Natural killer cell (primary cell): Measurements from ENCODE around the gene LCN1. TPM values are rescaled to one million over a fixed set of nuclear protein-coding genes. Genes with fewer than 3 reads are reported as not detected.

ENCODE experiments used
- ATAC-seq, 3 donors: fragments of 150-1000 bp in 2 of 3; fragments of 200-7000 bp in 1 of 3; cut with Tn5 transposase; 1 replicate in 1 of 3; 2 replicates in 2 of 3; pipeline ENCODE4 v1.10.0; 2021; ENCODE audit warnings: mild to moderate bottlenecking in 2 of 3, moderate library complexity in 2 of 3
- DNase-seq, 2 donors: peaks; one replicate each; pipeline versions ENCODE4 v3.0.0 to v3.0.0-alpha.2; 2013 to 2021; ENCODE audit warnings: mixed read lengths in 1 of 2
- H3K27ac ChIP-seq: one replicate; pipeline ENCODE4 v1.5.1; 2013; ENCODE audit warnings: mild to moderate bottlenecking, low read length
- H3K27me3 ChIP-seq: one replicate; pipeline ENCODE4 v1.6.1; 2013; ENCODE audit warnings: low read length; ENCODE audit not compliant: control insufficient read depth, insufficient read depth
- H3K36me3 ChIP-seq: one replicate; pipeline ENCODE4 v1.6.1; 2013; ENCODE audit warnings: low read length; ENCODE audit not compliant: control insufficient read depth, insufficient read depth
- H3K4me1 ChIP-seq: one replicate; pipeline ENCODE4 v1.6.1; 2013; ENCODE audit warnings: low read length; ENCODE audit not compliant: control insufficient read depth, insufficient read depth
- H3K4me3 ChIP-seq: one replicate; pipeline ENCODE4 v1.5.1; 2013; ENCODE audit warnings: low read length
- H3K9me3 ChIP-seq: one replicate; pipeline ENCODE4 v1.6.1; 2013; ENCODE audit warnings: low read length; ENCODE audit not compliant: control insufficient read depth, insufficient read depth
- H3K27ac Mint-ChIP-seq, 2 donors: one replicate each; pipeline ENCODE4 v1.8.0; 2022; ENCODE audit warnings: mild to moderate bottlenecking in 2 of 2, mixed read lengths in 2 of 2, moderate library complexity in 1 of 2
- H3K27me3 Mint-ChIP-seq, 2 donors: one replicate each; pipeline ENCODE4 v1.8.0; 2022; ENCODE audit warnings: low read depth in 2 of 2, mixed read lengths in 2 of 2
- H3K36me3 Mint-ChIP-seq: one replicate; pipeline ENCODE4 v1.8.0; 2022; ENCODE audit warnings: mixed read lengths
- H3K4me1 Mint-ChIP-seq, 2 donors: one replicate each; pipeline ENCODE4 v1.8.0; 2022; ENCODE audit warnings: mixed read lengths in 2 of 2
- H3K4me3 Mint-ChIP-seq: one replicate; pipeline ENCODE4 v1.8.0; 2022; ENCODE audit warnings: mild to moderate bottlenecking, moderate library complexity, mixed read lengths
- H3K9me3 Mint-ChIP-seq, 2 donors: one replicate each; pipeline ENCODE4 v1.8.0; 2022; ENCODE audit warnings: mixed read lengths in 2 of 2
- WGBS: methylation state at CpG from one replicate; pipeline ENCODE4 v1.1.7; 2013; ENCODE audit warnings: missing lambda C conversion rate; ENCODE audit not compliant: insufficient coverage; 5-methylcytosine and 5-hydroxymethylcytosine counted together
- intact Hi-C: fragments of 100-400 bp; cut with micrococcal nuclease; formaldehyde crosslinking; loops from one replicate; pipeline ENCODE4 v1.14.2; 2022
- total RNA-seq, 4 donors: library from RNA; stranded (reverse); fragments of 120-200 nt in 1 of 4; gene quantifications; one replicate each; pipeline versions ENCODE4 v1.2.3 to v1.2.4, GENCODE V29; 2013 to 2022
- TF ChIP-seq, protein P1 (sequence below): fragments of 200-600 bp; IDR thresholded peaks from one replicate; pipeline ENCODE4 v1.8.0; 2022; ENCODE audit warnings: antibody characterized with exemption

Gene LCN1
- total RNA-seq, 3 donors from 2014 or later (not counting 1 experiment from before 2014, with no cell fraction given): not detected

DNA sequence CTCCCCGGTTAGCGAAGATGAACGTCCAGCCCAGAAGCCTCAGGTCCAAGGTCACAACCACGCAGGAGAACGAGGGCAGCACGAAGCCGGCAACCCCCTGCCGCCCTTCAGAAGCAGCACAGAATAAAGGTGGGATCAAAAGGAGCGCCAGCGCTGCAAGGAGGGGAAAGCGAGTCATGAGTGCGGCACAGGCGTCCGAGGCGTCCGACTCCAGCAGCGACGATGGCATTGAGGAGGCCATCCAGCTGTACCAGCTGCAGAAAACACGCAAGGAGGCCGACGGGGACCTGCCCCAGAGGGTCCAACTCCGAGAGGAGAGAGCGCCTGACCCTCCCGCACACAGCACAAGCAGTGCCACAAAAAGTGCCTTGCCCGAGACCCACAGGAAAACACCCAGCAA, 35.9 kb upstream of the LCN1 start:
- Histone ChIP-seq H3K4me1 (peaks cover 17% of the 10 kb centered on the region), H3K4me3 (no peak overlapping the region), H3K9me3 (no peaks in the 10 kb centered on the region), H3K27ac (no peak overlapping the region), H3K36me3 (peaks cover 5% of the 10 kb centered on the region), H3K27me3 (no peaks in the 10 kb centered on the region)
- Mint-ChIP-seq H3K4me1 (peaks cover 0 to 4% of the 10 kb centered on the region in 2 donors), H3K9me3 (no peaks in the 10 kb centered on the region), H3K27ac (no peak overlapping the region), H3K27me3 (no peaks in the 10 kb centered on the region), H3K4me3 (no peak overlapping the region), H3K36me3 (no peaks in the 10 kb centered on the region)
- intact Hi-C loops: no loop called here
- TF ChIP-seq, protein P1, sequence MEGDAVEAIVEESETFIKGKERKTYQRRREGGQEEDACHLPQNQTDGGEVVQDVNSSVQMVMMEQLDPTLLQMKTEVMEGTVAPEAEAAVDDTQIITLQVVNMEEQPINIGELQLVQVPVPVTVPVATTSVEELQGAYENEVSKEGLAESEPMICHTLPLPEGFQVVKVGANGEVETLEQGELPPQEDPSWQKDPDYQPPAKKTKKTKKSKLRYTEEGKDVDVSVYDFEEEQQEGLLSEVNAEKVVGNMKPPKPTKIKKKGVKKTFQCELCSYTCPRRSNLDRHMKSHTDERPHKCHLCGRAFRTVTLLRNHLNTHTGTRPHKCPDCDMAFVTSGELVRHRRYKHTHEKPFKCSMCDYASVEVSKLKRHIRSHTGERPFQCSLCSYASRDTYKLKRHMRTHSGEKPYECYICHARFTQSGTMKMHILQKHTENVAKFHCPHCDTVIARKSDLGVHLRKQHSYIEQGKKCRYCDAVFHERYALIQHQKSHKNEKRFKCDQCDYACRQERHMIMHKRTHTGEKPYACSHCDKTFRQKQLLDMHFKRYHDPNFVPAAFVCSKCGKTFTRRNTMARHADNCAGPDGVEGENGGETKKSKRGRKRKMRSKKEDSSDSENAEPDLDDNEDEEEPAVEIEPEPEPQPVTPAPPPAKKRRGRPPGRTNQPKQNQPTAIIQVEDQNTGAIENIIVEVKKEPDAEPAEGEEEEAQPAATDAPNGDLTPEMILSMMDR: no peak
- ATAC-seq (no peak), DNase-seq (no peak)
- WGBS: 94% methylated on average over 25 of the region's 25 CpGs

DNA sequence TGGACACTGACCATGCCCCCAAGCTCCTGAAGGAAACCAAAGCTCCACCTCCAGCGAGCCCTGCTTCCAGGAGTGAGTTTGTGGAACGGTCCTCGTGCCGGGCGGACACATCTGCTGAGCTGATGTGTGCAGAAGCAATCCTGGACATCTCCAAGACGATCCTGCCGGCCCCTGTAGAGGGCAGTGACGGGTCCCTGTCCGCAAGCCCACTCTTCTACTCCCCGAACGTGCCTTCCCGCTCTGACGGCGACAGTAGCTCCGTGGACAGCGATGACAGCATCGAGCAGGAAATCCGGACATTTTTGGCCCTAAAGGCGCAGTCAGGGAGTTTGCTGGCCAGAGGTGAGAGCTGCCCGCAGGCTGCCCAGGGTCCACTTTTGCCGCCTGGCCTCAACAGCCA, 35.4 kb upstream of the LCN1 start:
- peaks cover 12% of the 10 kb centered on the region for H3K4me1 ChIP-seq
- ATAC-seq (no peak), DNase-seq (no peak)
- H3K27me3 ChIP-seq: no peaks in the 10 kb centered on the region
- H3K4me1 Mint-ChIP-seq: peaks cover 0 to under 1% of the 10 kb centered on the region in 2 donors
- H3K4me3 Mint-ChIP-seq: no peak overlapping the region
- intact Hi-C loops: no loop called here
- no peaks in the 10 kb centered on the region for H3K36me3 Mint-ChIP-seq
- H3K36me3 ChIP-seq: peaks cover 5% of the 10 kb centered on the region
- 93% methylated on average over 21 of the region's 21 CpGs for WGBS
- no peaks in the 10 kb centered on the region for H3K9me3 Mint-ChIP-seq
- TF ChIP-seq, protein P1: no peak
- no peaks in the 10 kb centered on the region for H3K9me3 ChIP-seq
- H3K27ac ChIP-seq: no peak overlapping the region
- H3K27ac Mint-ChIP-seq: no peak overlapping the region
- no peaks in the 10 kb centered on the region for H3K27me3 Mint-ChIP-seq
- H3K4me3 ChIP-seq: no peak overlapping the region

DNA sequence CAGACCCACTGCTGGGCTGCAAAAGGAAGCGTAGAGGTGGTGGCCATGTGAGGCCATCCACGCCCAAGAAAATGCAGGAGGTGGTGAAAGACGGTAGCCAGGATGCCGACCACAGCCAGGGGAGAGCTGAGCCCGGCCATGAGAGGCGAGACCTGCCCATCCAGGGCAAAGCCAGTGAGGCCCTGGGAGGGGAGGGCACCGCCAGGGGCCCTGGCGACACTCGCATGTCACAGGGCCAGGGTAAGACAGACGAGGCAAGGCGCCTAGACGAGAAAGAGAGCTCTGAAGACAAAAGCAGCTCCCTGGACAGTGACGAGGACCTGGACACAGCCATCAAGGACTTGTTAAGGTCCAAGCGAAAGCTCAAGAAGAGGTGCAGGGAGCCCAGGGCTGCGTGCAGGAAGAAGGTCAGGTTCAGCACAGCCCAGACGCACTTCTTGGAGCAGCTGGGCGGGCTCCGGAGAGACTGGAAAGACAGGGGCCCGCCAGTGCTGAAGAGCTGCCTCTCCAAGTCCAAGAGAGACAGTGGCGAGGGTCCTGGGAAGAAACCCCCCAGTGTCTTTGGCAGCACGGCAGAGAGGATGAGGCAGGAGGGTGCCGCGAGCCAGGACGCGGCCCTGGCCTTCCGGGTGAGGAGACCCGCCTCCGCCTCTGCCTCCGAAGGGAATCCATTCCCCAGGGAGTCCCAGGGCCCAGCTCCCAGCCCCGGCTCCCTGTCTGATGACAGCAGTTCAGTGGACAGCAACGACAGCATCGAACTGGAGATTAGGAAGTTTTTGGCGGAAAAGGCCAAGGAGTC, 34.8 kb upstream of the LCN1 start:
- Histone ChIP-seq H3K9me3 (no peaks in the 10 kb centered on the region), H3K4me3 (no peak overlapping the region), H3K36me3 (peaks cover 5% of the 10 kb centered on the region), H3K4me1 (peaks cover 6% of the 10 kb centered on the region), H3K27ac (no peak overlapping the region), H3K27me3 (no peaks in the 10 kb centered on the region)
- Mint-ChIP-seq H3K36me3 (no peaks in the 10 kb centered on the region), H3K27ac (no peak overlapping the region), H3K4me1 (no peaks in the 10 kb centered on the region), H3K27me3 (no peaks in the 10 kb centered on the region), H3K9me3 (no peaks in the 10 kb centered on the region), H3K4me3 (no peak overlapping the region)
- ATAC-seq (no peak), DNase-seq (no peak)
- WGBS: 91% methylated on average over 33 of the region's 33 CpGs
- intact Hi-C loops: no loop called here
- TF ChIP-seq, protein P1: no peak
